GM12801 (cell line): Measurements from ENCODE around the gene APOA1.

Experiments used
- CTCF ChIP-seq: IDR thresholded peaks from one replicate; pipeline ENCODE4 v1.5.1; 2011; ENCODE audit warnings: control low read depth; ENCODE audit not compliant: insufficient read length; ENCODE audit errors: extremely low read depth

The APOA1 gene

GRCh38 chr11:116865696-116866095 is 28.3 kb upstream of the APOA1 start:
- no peak for TF ChIP-seq CTCF

- TF ChIP-seq CTCF = no peak
Observed at GRCh38 chr11:116864531-116864930, 27.1 kb upstream of the APOA1 start.

- TF ChIP-seq CTCF = no peak
Observed at GRCh38 chr11:116862951-116863350, 25.5 kb upstream of the APOA1 start.

- TF ChIP-seq CTCF = no peak
Observed at GRCh38 chr11:116862185-116862584, 24.8 kb upstream of the APOA1 start.

GRCh38 chr11:116861539-116861938 is 24.1 kb upstream of the APOA1 start:
- TF ChIP-seq CTCF = no peak

GRCh38 chr11:116860303-116860702 is 22.9 kb upstream of the APOA1 start:
- no peak for TF ChIP-seq CTCF

GRCh38 chr11:116859175-116859574 is 21.8 kb upstream of the APOA1 start:
- no peak for TF ChIP-seq CTCF

- no peak for TF ChIP-seq CTCF
Observed at GRCh38 chr11:116857936-116858335, 20.5 kb upstream of the APOA1 start.
